Testis (tissue), 2 donors: Measurements from ENCODE around the gene NEDD9.

ENCODE experiments used
- POLR2A ChIP-seq: fragments of 450-650 bp; IDR thresholded peaks from one replicate; pipeline ENCODE4 v1.6.1; 2017; ENCODE audit warnings: antibody characterized with exemption, mild to moderate bottlenecking, moderate library complexity
- TF ChIP-seq, protein P1 (sequence below), 3 experiments: fragments of 450-650 bp in 2 of 3; fragments of 200-600 bp in 1 of 3; sonication (generic) in 1 of 3; IDR thresholded peaks; one replicate each; pipeline ENCODE4 v1.5.1; 2016 to 2019; ENCODE audit warnings: antibody characterized with exemption in 3 of 3, mild to moderate bottlenecking in 2 of 3, moderate library complexity in 1 of 3

DNA sequence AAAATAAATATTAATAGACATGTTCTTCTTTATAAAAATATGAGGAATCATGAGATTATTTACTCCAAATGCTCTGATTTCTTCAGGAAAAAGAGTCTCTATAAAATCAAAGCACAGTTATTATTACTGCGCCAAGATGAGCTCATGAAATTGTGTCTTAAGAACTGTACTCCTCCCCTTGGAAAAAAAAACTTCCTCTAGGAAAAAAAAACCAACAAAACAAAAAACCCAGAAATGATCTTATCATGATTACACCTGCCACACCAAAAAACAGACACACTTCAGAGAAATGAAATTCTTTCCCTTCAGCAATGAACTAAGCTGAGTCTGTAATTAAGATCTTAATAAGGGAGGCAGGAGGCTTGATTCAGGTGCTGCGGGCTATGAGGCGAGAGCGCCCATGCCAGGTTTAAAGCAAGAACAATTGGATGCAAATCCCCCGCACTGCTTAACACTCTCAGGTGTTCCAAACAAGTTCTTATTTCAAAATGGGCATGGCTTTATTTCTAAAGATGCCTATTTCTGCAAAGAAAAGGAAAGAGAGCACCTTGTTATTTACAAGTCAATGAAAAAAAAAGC lies 9.1 kb downstream of the NEDD9 start:
- TF ChIP-seq, protein P1, sequence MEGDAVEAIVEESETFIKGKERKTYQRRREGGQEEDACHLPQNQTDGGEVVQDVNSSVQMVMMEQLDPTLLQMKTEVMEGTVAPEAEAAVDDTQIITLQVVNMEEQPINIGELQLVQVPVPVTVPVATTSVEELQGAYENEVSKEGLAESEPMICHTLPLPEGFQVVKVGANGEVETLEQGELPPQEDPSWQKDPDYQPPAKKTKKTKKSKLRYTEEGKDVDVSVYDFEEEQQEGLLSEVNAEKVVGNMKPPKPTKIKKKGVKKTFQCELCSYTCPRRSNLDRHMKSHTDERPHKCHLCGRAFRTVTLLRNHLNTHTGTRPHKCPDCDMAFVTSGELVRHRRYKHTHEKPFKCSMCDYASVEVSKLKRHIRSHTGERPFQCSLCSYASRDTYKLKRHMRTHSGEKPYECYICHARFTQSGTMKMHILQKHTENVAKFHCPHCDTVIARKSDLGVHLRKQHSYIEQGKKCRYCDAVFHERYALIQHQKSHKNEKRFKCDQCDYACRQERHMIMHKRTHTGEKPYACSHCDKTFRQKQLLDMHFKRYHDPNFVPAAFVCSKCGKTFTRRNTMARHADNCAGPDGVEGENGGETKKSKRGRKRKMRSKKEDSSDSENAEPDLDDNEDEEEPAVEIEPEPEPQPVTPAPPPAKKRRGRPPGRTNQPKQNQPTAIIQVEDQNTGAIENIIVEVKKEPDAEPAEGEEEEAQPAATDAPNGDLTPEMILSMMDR (IDR thresholded peaks at IDR 0.05), result no peak
- TF ChIP-seq POLR2A, result no peak
